ENCODE data around the gene CKAP2L.

DNA sequence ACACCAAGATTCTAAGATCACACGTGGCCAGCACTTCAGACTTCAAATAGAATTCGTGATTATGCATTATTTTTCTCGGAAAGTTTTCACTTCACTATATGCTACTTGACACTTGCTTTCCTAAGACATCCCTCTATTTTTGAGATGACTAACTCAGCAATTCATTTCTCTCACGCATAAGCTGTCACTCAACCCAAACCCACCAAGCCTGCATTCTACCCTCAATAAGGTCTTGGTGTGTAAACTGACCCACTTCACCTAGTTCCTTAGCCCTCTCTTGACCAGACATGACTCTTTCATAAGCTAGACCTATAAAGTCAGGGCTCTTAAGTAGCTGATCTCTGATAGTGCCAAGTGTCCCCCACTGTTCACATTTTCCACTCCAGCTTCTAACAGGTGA is 11.7 kb downstream of the CKAP2L start:
- TF ChIP-seq, protein P1, sequence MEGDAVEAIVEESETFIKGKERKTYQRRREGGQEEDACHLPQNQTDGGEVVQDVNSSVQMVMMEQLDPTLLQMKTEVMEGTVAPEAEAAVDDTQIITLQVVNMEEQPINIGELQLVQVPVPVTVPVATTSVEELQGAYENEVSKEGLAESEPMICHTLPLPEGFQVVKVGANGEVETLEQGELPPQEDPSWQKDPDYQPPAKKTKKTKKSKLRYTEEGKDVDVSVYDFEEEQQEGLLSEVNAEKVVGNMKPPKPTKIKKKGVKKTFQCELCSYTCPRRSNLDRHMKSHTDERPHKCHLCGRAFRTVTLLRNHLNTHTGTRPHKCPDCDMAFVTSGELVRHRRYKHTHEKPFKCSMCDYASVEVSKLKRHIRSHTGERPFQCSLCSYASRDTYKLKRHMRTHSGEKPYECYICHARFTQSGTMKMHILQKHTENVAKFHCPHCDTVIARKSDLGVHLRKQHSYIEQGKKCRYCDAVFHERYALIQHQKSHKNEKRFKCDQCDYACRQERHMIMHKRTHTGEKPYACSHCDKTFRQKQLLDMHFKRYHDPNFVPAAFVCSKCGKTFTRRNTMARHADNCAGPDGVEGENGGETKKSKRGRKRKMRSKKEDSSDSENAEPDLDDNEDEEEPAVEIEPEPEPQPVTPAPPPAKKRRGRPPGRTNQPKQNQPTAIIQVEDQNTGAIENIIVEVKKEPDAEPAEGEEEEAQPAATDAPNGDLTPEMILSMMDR (IDR thresholded peaks at IDR 0.05; ENCODE audit: low read depth, low read length) = no peak
- no peak for TF ChIP-seq POLR2A (IDR thresholded peaks at IDR 0.05; ENCODE audit: extremely low read depth, insufficient read length)

Measured in NB4 (cell line).